GM21390 (cell line): ENCODE data around the gene BOD1L2.

Experiments used
- ATAC-seq: cut with Tn5 transposase; IDR thresholded peaks from one replicate; pipeline ENCODE4 v1.9.1; 2021; ENCODE audit not compliant: unreplicated experiment

Gene BOD1L2

DNA sequence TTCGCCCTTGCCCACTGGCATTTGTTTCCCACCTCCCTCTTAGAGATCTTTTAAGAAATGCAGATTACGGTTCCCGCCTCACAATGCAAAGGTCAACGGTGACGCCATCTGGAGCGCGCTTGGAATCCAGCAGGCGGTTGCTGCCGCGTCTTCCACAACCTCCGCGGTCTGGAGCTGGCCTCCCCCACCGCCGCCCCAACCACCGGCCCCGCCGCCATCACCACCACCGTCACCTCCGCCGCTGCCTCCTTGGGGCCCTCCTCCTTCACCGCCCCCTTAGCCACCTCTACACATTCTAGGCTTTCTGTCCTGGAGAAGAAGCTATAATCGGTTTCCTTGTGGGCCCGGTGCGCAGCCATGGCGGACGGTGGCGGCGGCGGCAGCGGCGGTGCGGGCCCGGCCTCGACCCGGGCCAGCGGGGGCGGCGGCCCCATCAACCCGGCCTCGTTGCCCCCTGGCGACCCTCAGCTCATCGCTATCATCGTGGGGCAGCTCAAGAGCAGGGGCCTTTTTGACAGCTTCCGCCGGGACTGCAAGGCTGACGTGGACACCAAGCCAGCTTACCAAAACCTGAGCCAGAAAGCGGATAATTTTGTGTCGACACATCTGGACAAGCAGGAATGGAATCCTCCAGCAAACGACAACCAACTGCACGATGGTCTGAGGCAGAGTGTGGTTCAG lies at the start of gene BOD1L2:
BOD1L2 (plus strand) TSS at position 132 of the 681 bp plus-strand sequence; CDS start at position 358, 226 bp downstream.
- no peak for ATAC-seq

DNA sequence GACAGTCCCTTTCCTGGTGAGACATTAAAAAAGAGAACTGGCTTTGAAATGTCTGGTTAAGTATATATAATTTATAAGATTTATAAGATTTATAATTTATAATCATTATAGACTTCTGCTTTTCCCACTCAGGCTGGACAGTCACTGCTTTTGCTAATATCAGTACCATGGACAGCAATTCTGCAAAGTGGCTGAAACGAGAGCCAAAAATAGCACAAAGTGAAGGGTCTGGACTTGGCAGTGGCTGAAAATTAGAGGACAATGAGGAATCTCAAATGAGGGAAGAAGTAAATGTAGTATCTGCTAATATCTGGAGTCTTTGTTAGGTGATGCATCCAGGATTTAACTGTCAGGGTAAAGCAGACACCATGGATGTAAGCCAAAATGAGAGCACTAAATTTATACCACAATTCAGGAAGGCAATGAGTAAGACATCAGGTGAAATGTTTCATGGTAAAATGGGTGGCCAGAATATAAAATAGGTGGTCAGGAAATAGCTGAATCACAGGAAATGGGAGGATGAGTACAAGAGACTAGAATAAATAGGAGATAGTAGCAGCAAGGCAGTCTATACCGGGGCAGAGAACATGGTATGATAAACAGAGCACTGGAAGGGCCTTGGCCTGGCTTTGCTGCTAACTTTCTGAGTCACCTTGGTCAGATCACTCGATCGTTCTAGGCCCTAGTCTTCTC lies 39.6 kb upstream of the BOD1L2 start:
- no peak for ATAC-seq

DNA sequence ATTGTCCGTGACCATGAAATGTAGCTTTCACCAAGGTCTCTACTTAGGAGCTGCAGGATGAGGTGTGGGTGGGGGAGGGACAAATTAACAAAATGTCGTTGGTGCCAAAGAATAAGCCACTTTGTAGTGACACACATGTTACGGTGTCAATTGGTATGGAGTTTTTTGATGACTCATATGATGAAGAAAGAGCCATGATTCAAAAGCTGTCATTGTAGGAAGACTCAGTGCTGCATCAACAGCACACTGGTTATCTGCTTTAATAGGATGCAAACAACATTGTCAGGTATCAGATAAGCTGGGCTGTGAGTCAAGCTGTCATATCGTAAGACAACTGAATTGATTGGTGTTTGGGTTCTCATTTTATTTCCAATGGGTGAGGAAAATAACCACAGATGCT lies 36.6 kb upstream of the BOD1L2 start:
- ATAC-seq = no peak

DNA sequence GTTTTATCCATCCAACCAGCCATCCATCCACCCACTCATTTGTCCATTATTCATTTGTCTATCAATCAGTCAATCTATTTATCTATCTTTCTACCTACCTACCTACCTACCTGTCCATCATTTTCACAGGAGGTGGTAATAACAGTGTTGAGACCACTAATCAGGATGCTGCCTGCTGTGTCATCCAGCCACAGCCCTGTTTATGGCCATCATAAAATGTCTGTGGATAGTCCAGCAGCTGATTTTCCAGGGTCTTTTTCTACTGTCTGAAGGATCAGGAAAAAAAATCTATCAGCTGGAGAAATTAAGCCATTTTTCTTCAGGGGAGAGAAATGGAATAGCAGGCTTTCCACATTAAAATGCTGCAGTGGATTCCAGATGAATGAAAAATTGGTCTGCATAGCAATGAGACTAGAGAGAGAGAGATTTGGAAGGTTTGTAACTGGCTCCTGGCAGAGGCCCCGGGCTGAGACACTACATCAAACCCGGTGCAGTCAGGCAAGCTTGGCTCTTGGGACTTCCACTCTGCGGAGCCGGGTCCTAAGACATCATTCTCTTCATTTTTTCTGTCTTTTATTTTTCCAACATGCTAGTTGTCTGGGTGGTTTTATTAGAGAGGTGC lies 33.0 kb upstream of the BOD1L2 start:
- ATAC-seq = no peak

DNA sequence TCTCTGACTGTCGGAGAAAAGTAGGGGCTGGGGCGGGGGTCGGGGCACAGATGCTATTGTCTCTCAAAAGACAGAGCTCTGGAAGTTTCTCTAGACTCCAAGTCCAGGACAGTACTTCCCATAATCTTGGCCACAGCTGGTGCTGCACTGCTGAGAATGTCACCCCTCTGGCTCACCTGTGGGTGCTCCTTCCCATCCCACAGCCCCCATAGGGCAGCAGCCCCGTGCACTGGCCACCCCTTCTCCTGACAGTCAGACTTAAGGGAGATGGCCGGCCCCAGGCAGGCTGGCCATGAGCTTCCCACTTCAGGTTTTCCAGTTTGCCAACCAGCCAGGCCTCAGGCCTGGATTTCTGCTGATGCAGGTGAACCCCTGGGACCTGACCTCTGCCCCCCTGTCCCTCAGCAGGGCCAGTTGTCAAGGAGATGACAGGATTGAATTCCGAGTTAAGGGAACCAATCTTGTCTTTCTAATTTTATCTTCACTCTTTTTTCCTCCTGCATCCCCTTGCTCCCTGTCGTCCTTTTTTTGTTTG lies 30.2 kb upstream of the BOD1L2 start:
- ATAC-seq = no peak

DNA sequence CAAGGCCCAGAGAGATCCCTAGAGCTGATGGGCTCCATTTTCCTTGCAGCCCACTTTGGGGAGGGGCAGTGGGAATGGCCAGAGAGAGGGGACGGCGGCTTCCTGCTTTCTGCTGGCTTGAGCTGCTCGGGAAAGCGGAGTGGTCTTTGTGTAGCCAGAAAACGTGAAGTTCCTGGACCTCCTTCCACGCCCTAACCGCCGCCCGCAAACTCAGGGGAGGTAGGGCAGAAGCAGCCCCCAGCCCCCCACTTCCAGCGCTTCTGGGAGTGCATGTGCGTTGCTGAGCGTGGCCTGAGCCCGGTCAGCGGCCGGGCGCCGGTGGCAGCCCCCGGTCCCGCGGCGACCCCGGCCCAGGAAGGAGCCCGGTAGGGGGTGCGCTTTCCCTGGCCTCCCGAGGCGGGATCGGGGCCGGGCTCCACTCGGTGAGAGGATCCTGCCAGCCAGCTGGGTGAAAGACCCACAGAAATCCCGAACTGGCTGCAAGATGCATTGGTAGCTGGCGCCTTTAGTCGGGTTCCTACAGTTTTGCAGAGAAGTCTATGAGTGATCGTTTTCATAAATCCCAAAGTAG lies 25.3 kb upstream of the BOD1L2 start:
- no peak for ATAC-seq

DNA sequence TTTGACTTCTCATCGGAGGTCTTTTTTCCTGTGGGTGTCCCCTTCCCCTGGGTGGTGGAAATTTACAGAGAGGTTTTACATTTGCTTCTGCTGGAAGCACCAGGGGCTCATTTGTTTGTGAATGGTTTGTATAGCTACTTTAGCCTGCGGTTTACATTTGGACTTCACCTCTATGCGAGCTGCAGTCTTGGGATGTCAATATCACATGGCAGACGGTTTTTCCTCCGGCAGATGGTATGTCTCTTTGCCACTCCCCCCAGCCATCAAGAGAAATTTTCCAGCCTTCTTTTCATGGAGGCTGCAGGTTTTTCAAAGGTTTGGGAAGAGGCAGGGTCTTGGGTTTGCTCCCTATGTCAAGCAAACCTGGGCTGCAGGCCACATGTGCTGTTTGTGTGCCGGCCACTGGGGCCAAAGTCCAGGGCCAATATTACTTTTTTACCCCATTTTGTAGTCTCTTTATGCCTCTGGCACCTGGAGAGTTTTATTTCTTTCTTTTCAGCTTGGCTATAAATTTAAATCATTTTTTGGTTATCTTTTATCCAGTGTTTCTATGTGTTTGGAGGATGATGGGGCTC lies 23.9 kb upstream of the BOD1L2 start:
- ATAC-seq = no peak

DNA sequence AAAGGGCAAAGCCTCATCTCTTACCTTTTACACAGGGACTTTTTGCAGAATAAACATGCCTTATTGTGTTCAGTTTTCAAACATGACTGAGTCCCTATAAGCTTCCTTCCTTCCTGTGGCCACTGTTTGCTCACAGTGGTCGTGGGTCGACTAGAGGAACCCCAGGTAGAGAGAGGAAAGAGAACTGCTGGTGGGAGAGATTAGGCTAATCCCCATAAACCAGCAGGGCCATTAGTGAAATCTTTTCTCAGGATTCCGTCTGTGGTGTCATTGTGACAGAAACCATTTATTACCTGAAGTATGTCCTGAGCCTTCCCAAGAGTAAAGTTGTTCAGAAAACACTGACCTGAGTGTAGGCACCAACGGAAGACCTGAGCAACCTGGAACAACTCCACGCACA lies 21.3 kb upstream of the BOD1L2 start:
- ATAC-seq = no peak

DNA sequence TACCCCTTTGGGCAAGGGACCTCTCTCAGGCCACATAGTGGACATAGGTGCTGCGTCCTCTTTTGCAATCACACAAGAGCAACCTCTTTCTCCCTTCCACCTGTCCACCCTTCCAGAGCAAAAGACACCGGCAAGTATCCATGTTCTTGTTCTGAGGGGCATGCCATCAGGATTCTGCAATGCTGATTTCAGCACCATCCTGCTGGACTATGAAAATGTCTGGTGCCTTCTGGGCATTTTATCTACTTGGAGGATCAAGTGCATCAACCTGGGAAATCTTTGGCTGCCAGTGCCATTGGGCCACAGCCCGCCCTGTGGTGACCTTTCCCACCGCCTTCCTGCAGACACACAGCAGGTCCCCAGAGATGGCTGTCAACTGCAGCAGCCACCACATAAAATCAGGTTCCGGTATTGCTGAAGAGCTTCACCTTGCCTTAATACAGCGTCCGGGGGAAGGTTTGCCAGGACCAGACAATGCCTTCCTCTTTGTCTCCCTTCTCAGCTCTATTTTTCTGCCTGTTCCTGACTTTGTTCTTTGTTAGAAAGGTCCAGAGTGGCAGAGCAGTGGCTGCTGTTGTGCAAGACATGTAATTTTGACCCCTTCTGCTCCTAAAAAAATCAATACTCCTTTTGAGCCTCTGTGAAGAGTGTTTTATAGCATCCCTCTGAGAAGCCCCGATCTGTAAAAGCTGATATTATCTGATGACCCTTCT lies 18.5 kb upstream of the BOD1L2 start:
- ATAC-seq = no peak

DNA sequence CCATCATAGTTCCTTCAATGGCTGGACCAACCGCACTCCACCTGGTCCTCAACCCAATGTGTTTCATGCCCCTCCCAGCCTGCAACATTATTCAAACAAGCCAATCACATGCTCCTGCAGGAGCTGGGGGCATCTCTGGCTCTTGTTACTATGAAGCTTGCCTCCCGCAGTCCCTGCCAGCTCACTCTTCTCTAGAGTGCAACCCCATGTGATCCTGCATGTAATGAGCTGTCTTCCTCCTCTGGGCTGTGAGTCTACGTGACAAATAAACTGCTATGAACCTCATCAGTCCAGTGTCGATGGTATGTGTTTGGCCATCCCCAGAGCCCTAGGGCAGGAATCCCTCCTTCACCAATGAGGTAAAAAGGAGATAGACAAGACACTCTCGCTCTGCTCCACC lies 15.8 kb upstream of the BOD1L2 start:
- ATAC-seq = no peak

DNA sequence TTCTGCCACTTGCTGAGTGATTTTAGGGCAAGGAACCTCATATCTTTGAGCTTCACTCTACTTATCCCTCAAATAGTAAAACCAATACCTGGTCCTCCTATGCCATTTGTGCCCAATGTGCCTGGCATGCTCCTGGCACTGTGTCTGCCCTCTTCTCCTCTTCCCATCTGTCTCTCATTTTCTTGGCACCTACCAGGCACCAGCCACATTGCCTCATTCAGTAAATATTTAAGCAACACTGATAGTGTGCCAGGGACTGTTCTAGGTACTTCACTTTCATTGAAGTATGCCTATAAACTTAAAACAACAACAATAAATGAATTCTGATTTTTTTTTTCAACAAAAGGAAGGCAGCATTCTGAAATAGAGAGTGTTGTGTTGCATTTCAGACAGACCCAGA lies 15.1 kb upstream of the BOD1L2 start:
- no peak for ATAC-seq

DNA sequence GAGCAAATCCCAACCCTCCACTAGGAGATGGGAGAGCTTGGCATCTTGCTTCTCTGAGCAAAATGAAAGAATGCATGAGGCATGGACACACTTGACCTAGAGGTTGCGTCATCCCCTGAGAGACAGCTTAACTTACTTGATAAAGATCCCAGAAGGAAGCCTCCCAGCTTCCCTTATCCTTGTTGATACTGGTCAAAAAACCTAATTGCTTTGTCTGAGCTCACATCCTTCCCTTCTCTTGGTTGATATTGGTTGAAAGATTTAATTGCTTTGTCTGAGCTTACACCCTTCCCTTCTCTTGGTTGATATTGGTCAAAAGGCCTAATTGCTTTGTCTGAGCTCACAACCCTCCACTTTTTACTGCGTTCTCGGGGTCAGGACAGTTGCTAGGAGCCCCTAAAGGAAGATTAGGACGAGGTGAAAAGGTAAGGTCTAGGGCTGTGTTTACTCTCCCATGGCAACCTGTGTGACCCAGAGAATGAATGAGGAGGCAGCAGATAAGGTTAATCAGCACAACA lies 12.2 kb upstream of the BOD1L2 start:
- no peak for ATAC-seq

DNA sequence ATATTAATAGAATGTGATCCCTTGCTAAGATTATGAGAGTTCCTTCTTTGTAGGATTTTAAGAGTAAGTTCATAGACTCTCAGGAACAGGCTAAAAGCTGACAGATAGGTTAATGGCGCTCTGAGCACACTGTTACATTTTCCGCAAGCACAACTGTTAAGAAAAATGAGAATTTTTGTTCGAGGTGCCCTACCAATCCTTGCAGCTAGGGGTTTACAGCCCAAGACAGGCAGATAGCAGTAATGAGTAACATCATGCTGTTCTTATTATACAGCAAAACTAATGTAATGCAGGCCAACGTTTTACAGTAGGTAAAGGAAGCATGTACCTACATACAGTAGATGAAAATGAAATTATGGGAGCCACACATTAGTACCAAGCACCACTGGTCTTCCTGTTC lies 11.2 kb upstream of the BOD1L2 start:
- ATAC-seq = no peak

DNA sequence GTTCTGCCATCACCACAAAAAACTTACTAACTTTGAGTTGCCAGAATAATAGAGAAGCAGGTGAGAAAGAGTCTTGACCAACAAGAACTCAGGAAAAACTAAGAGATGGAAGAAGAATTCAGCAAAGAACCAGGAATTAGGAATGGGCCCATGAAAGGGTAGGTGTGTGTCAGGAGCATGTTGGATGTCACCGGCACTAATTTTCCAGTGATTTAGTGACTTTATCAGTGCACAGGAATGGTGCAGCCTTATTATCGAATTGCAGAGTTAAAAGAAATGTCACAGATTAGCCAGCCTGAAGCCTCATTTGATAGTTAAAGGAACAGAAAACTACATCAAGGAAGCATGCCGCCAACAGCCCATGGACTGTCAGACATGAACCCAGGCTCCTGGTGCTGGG lies 9.0 kb upstream of the BOD1L2 start:
- ATAC-seq = no peak

DNA sequence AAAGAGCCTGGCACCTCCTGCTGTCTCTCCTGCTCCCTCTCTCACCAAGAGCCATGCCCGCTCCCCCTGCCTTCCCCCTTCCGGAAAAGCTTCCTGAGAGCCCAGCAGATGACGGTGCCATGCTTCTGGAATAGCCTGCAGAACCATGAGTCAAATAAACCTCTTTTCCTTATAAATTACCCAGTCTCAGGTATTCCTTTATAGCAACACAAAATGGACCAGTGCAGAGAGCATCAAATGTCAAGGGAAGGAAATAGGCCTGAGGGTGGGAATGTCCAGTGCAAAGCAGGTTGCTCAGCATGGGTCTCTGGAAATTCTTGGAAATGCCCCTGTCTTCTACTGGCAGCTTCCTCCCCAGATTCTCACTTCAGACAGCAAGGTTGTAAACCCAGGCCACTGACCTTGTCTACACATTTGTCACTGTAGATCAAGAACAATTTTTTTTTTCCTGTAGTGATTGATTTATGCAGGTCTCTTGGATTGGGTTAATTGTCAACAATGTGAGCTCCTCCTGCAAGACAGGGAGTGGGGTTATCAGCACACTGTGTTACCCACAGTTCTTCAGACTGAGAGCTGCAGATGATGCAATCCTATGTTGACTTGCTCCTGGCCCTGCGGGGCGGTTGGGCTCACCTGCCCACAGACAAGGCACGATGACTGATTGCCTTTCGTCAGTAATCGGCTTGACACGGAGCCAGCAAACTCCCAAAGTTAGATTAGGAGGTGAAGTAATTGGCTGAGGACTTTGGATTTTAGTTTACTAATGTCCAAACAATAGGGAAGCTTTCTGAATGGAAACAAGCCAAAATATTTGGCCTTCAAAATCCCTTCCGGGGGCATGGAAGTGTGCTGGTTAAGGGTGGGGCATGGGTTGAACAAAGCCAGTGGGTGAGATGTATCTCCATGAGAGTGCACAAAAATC lies 5.4 kb upstream of the BOD1L2 start:
- no peak for ATAC-seq

DNA sequence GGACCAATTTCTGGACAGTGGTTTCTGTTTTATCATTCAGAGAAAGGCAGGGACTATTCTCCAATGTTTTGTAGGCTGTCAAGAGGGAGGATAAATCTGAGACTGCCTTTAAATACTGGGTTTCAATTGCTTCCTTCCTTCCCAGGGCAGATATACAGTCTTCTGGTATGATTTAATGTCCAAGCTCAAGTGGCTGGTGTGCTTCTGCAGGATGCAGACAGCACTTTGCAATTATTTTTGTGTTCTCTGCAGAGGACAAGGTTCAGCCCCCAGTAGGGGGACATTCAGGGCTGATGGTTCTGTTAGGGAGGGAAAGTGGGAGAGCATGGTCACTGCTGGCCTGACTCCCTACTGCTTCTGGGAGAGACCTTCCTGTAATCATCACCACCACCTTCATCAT lies 4.6 kb upstream of the BOD1L2 start:
- no peak for ATAC-seq

DNA sequence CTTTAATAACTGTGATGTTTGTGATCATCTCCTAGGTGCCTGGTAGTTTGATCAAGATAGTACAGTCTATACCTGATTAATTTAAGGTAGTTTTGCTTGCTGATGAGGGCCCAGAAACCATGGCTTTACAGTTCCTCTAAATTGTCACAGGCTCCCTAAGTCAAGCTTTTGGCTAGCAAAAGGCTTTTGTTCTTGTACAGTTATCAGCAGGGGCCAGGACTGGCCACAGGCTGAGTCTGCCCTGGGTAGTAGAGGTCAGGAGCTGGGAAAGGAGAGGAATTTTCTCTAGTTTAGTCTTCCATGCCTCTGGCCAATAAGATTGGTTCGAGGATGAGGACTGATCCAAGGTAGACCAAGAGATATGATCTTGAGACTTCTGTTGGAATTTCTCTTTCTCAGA lies 3.6 kb upstream of the BOD1L2 start:
- ATAC-seq = no peak

DNA sequence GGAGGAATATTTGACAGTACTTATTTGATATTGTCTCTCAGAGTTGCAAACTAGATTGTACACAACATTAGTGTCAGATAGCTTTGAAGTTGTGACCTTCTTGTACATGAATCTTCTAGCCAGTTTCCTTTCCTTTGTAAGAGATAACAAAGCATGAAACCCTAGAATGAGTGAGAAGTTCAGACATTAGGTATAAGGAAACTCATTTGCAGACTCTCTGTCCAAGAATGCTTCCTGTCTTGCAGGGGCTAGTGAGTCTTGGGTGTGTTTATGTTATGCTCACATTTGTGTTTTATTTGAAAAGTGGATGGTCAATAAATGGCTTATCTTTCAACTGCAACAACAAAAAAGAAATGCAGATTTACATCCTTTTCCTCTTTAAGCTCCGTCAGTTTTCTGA lies 1.4 kb downstream of the BOD1L2 start:
- ATAC-seq = no peak

DNA sequence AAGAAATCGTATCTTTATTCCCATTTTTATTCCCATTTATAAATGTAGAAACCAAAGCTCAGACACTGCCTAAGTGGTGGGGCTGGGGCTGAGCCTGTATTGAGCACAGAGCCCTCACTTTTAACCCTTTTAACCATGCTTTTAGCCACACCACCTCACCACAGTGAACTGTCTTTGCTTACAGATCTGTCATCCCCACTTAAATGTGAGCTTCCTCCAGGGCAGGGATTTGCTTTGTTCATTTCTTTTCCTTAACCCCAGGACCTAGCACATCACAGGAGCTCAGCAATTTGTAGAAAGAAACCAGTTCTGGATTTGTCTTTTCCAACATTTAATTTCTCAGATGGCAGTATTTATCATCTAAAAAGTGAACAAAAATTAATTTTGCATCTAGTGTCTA lies 2.2 kb downstream of the BOD1L2 start:
- ATAC-seq = no peak

DNA sequence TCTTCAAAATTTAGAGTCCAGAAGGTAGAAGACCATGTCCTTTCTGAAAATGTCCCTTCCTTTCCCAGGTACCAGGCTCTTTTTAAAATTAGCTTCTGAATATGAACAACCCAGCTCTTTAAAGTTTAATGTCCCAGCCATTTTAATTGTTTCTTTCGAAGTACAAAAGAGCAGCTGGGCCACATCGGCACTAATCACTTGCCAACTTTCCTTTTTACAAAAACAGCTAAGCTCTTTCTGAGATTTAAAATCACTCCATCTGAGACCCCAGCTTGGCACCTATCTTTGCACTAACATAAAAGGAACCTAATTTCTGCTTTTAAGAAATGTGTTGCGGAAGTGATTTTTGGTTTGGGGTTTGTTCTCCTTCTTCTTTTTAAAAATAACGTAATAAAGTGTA lies 2.6 kb downstream of the BOD1L2 start:
- no peak for ATAC-seq
